ENCODE measurements around the gene RARRES2.
A peak's percentile ranks its signal among the peaks of the same experiment; 100 is the strongest.
"Not testable (repeated sequence)": the region's sequence is repeated elsewhere in the genome, so short reads cannot be mapped to it uniquely, and the experiment has no call there.

RARRES2 gene

GRCh38 chr7:150308575-150308974 is 32.9 kb downstream of the RARRES2 start:
- Mint-ChIP-seq H3K4me1 (peaks cover 5% of the 10 kb centered on the region), H3K9me3 (no peaks in the 10 kb centered on the region), H3K27ac (no peak overlapping the region), H3K4me3 (no peak overlapping the region), H3K27me3 (no peaks in the 10 kb centered on the region)
- ATAC-seq (no peak), DNase-seq (no peak)

DNA sequence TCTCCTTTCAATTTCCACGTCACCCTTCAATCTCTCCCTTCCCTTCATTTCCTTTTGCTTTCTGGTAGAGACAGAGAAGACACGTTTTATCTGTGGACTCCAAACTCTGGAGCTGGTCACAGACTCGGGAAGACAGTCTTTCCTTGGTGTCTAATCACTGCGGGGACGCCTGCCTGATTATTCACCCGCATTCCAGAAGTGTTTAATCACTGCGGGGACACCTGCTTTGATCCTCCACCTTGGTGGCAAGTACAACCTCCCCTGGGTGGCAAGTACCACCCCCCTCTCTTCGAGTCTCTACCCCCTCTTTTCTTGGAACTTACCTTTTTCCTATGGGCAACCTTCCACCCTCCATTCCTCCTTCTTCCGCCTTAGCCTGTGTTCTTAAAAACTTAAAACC is 33.5 kb downstream of the RARRES2 start:
- no peak overlapping the region for H3K27ac Mint-ChIP-seq
- H3K4me3 Mint-ChIP-seq: no peak overlapping the region
- no peaks in the 10 kb centered on the region for H3K9me3 Mint-ChIP-seq
- peaks cover 5% of the 10 kb centered on the region for H3K4me1 Mint-ChIP-seq
- DNase-seq (no peak), ATAC-seq (no peak)
- H3K27me3 Mint-ChIP-seq: no peaks in the 10 kb centered on the region

DNA sequence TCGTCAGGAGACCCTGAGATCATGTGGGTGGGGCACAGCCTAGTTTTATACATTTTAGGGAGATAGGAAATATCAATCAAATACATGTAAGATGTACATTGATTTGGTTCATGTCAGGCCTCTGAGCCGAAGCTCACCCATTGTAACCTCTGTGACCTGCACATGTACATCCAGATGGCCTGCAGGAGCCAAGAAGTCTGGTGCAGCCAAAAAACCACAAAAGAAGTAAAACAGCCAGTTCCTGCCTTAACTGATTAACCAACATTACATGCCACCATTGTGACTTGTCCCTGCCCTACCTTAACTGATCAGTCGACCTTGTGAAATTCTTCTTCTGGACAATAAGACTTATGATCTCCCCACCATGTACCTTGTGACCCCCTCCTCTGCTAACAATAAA is 34.3 kb downstream of the RARRES2 start:
- Mint-ChIP-seq H3K9me3 (no peaks in the 10 kb centered on the region), H3K4me3 (no peak overlapping the region), H3K27ac (no peak overlapping the region), H3K27me3 (no peaks in the 10 kb centered on the region), H3K4me1 (peaks cover 5% of the 10 kb centered on the region)
- no peak for ATAC-seq
- no peak for DNase-seq

- not testable (repeated sequence) for H3K9me3 Mint-ChIP-seq, H3K4me3 Mint-ChIP-seq, ATAC-seq, DNase-seq, H3K4me1 Mint-ChIP-seq, H3K27me3 Mint-ChIP-seq
- peak overlapping the region in 1 of 2 donors; percentile 6 for H3K27ac Mint-ChIP-seq
Observed at GRCh38 chr7:150306377-150306776, 35.1 kb downstream of the RARRES2 start.

DNA sequence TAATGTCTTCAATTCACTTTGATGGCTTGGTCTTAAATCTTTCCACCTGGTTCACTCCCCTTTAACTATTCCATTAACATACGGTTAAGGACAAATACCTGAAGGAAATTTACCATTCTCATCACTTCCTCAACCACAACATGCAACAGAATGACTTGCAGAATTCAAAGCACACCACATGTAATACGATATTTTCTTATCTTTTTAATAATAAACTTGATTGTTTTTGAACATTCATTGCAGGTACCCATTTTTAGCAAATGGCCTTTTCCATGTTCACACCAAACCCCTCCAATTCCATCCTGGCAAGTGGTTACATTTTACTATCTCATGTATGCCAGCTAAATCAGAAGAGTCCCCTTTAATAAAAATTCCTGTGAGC is 35.5 kb downstream of the RARRES2 start:
- H3K4me1 Mint-ChIP-seq, ATAC-seq, H3K27me3 Mint-ChIP-seq, H3K9me3 Mint-ChIP-seq, DNase-seq, H3K27ac Mint-ChIP-seq, H3K4me3 Mint-ChIP-seq: not testable (repeated sequence)

- DNase-seq, H3K4me1 Mint-ChIP-seq, H3K27me3 Mint-ChIP-seq, H3K9me3 Mint-ChIP-seq, ATAC-seq, H3K27ac Mint-ChIP-seq, H3K4me3 Mint-ChIP-seq: not testable (repeated sequence)
Observed at GRCh38 chr7:150305259-150305902, 36.0 kb downstream of the RARRES2 start.

- H3K4me3 Mint-ChIP-seq, H3K27me3 Mint-ChIP-seq, DNase-seq, ATAC-seq, H3K9me3 Mint-ChIP-seq, H3K4me1 Mint-ChIP-seq, H3K27ac Mint-ChIP-seq: not testable (repeated sequence)
Observed at GRCh38 chr7:150304499-150305258, 36.8 kb downstream of the RARRES2 start.

DNA sequence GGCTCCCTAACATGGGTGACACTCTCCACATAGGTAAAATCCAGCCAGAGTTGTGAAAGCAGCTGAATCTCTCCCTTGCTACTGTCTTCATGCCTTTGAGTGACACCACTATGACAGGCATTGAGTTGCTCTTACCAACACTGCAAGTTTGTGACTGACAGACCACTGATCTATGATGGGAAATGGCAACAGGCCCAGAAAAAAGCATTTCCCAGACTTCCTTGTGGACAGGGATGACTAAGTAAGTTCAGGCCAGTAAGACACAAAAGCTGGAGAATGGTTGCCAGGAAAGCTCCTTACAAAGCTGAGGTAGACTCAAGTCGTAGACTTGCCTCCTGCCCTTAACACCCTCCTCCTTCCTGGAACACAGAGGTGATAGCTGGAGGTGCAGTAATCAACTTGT is 38.5 kb downstream of the RARRES2 start:
- not testable (repeated sequence) for H3K4me3 Mint-ChIP-seq, H3K27me3 Mint-ChIP-seq, DNase-seq, H3K9me3 Mint-ChIP-seq, ATAC-seq, H3K4me1 Mint-ChIP-seq, H3K27ac Mint-ChIP-seq

DNA sequence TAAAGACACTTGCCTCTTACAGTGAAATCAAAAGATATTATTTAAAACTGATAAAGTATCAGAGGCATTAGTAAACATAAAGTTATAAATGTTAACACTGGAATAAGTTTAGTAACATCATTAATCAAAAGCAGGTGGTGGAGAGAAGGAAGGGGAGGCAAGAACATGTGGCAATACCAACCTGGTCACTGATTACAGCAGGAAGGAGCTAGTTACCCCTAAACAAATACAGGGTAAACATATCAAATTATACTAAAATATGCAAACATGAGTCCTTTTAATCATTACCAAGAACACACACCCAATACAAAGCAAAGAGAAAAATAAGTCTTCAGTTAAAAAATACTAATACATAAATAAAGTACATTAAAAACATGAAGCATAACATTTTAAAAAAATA is 43.5 kb downstream of the RARRES2 start:
- H3K4me1 Mint-ChIP-seq, H3K4me3 Mint-ChIP-seq, ATAC-seq, H3K9me3 Mint-ChIP-seq, H3K27me3 Mint-ChIP-seq, DNase-seq, H3K27ac Mint-ChIP-seq: not testable (repeated sequence)

DNA sequence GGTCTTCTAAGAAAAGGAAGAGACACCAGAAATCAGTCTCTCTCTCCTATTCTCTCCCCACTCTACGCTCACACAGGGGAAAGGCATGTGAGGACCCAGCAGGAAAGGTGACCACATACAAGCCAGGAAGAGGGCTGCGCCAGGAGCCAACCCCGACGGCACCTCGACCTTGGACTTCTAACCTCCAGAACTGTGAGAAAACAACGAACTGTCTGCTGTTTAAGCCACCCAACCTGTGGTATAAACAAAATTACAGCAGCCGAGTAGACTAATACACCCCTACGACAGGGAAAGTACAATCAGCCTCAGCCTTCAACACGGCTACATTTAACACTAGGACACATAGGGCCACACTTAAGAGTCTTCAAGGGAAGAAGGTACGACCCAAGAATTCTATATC is 44.6 kb downstream of the RARRES2 start:
- not testable (repeated sequence) for H3K4me3 Mint-ChIP-seq, H3K27me3 Mint-ChIP-seq, DNase-seq, H3K9me3 Mint-ChIP-seq, H3K4me1 Mint-ChIP-seq, H3K27ac Mint-ChIP-seq, ATAC-seq

- not testable (repeated sequence) for H3K4me1 Mint-ChIP-seq, H3K9me3 Mint-ChIP-seq, H3K27ac Mint-ChIP-seq, DNase-seq, H3K4me3 Mint-ChIP-seq, H3K27me3 Mint-ChIP-seq, ATAC-seq
Observed at GRCh38 chr7:150295614-150296013, 45.8 kb downstream of the RARRES2 start.

DNA sequence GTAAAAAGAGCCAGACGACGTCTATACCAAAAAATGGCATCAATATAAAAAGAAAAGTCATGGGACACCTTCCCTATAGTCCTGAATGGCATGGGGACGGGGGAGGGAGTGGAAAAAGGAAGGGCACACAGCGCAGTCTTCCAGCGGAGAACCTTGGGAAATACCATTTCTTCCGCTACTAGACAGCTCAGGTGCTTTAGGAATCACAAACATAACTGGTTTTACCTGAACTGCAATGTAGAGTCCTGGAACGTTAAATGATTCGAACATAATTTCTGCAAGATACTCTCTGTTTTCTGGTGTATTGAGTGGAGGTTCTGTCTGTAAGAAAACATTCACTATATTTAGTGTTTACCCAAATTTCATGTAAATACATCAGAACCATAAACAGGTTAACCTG is 46.4 kb downstream of the RARRES2 start:
- not testable (repeated sequence) for H3K9me3 Mint-ChIP-seq, ATAC-seq, H3K27ac Mint-ChIP-seq, H3K4me3 Mint-ChIP-seq, H3K27me3 Mint-ChIP-seq, DNase-seq, H3K4me1 Mint-ChIP-seq

DNA sequence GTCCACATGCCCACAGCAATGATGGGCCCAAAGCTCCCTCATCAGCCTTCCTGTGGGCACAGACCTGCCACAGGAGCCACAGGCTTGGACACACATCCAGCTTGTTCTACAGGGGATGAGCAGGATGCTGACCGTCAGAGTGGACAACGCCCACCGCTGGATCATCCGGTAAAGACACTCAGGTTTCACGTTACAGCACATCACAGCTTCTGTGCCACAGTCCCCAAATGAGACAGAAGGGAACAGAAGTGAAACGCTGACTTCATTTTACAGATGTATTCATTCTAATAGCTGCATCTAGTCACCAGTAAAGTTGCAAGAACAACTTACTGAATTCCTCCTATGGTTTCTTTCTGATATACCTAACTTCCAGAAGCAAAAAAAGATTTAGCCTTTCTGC is 51.1 kb downstream of the RARRES2 start:
- H3K4me1 Mint-ChIP-seq, DNase-seq, H3K4me3 Mint-ChIP-seq, H3K27me3 Mint-ChIP-seq, H3K27ac Mint-ChIP-seq, H3K9me3 Mint-ChIP-seq, ATAC-seq: not testable (repeated sequence)

DNA sequence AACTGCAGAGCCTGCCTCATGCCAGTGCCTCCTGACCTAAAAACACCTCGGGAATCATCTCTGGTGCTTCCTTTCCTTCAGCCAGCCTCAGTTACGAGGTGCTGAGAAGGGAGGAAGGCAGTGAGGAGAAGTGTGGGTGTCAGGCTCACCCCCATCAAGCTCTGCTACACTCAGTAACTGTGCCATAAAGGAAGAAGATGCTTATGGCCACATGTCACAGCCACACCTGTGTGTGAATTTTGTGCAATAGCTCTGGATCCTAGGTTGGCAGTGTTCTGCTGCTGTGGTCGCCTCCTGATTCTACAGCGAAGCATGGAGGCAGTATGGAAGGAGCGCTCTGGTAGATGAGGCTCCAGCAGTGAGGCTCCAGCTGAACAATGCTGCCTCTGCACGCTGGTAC is 52.6 kb downstream of the RARRES2 start:
- H3K27me3 Mint-ChIP-seq, H3K27ac Mint-ChIP-seq, H3K9me3 Mint-ChIP-seq, H3K4me3 Mint-ChIP-seq, DNase-seq, H3K4me1 Mint-ChIP-seq, ATAC-seq: not testable (repeated sequence)
